ENCODE measurements around the gene TMEM109. TPM values are rescaled to one million over a fixed set of nuclear protein-coding genes. Genes with fewer than 3 reads are reported as not detected.
A peak's percentile ranks its signal among the peaks of the same experiment; 100 is the strongest.

TMEM109 gene
- total RNA-seq, 2 experiments from 2014 or later: 27.8 to 32.9 TPM

DNA sequence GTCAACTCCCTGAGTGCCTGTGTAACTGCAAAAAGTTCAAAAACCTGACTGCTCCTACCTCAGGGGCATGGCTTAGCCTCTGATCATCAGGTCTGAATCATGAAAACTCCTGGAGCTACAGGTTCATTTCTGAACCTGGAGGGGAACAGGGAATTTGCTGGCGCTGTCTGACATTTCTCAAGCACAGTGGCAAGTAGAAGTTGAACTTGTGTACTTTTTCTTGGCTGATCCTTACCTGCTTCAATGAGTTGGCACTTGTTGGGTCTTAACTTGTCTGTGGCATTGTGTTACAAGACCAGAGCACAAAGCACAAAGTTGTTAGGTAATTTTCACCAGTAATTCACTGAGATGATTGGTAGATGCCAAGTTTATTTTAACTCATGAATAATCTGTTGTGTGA, 3.3 kb downstream of the TMEM109 start:
- Mint-ChIP-seq H3K27me3 (peaks cover 10% of the 10 kb centered on the region), H3K9me3 (no peaks in the 10 kb centered on the region), H3K36me3 (ENCODE audit: low read depth) (peaks cover 57% of the 10 kb centered on the region), H3K4me3 (peak overlapping the region; percentile 67), H3K4me1 (ENCODE audit: low read depth) (peaks cover 50% of the 10 kb centered on the region), H3K27ac (no peak overlapping the region)
- CTCF ChIA-PET: no interaction called here
- Histone ChIP-seq H3K4me1 (ENCODE audit: insufficient read depth, low read length) (peaks cover 53% of the 10 kb centered on the region), H3K36me3 (ENCODE audit: insufficient read depth, low read length) (peaks cover 39% of the 10 kb centered on the region), H3K9me3 (ENCODE audit: control insufficient read depth in 1 of 2, insufficient read depth in 1 of 2, low read length in 2 of 2) (no peaks in the 10 kb centered on the region), H3K27me3 (ENCODE audit: control insufficient read depth in 1 of 2, insufficient read depth in 2 of 2, low read length in 2 of 2) (peaks cover 0 to 6% of the 10 kb centered on the region in 2 experiments), H3K4me3 (ENCODE audit: low read length) (no peak overlapping the region), H3K27ac (ENCODE audit: low read depth in 1 of 2, low read length in 2 of 2) (no peak overlapping the region)
- POLR2A ChIA-PET: no interaction called here
- intact Hi-C loops (cut with DNase I, micrococcal nuclease): loop anchor here in 1 of 2 experiments (5.0 kb wide), 1 partner anchor 35 kb away; the partner anchor contains the start of gene SLC15A3
- ATAC-seq (ENCODE audit: poor library complexity) (no peak), DNase-seq (no peak)
- TF ChIP-seq CTCF (IDR thresholded peaks at IDR 0.05): no peak

- POLR2A ChIA-PET: no interaction called here
- peaks cover 68% of the 10 kb centered on the region for H3K36me3 Mint-ChIP-seq (ENCODE audit: low read depth)
Measured at GRCh38 chr11:60918251-60918938, 4.4 kb downstream of the TMEM109 start.

DNA sequence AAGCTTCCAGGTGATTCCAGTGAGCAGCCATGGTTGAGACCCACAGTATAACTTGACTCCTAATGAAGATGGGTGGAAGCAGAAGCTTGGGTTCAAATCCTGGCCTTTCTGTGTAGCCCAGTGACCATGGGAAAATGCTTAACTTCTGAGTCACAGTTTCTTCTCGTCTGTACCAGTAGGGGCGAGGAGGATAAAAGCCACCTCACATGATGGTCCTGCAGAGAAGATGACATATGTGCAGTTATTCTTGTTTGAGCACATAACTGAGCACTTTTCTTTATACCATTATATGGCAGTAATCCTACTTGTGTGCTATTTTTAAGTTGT, 4.9 kb downstream of the TMEM109 start:
- Histone ChIP-seq H3K27me3 (ENCODE audit: control insufficient read depth in 1 of 2, insufficient read depth in 2 of 2, low read length in 2 of 2) (peaks cover 10 to 13% of the 10 kb centered on the region in 2 experiments), H3K4me1 (ENCODE audit: insufficient read depth, low read length) (peaks cover 45% of the 10 kb centered on the region), H3K36me3 (ENCODE audit: insufficient read depth, low read length) (peaks cover 53% of the 10 kb centered on the region), H3K27ac (ENCODE audit: low read depth in 1 of 2, low read length in 2 of 2) (no peak overlapping the region), H3K9me3 (ENCODE audit: control insufficient read depth in 1 of 2, insufficient read depth in 1 of 2, low read length in 2 of 2) (peaks cover 0 to 4% of the 10 kb centered on the region in 2 experiments), H3K4me3 (ENCODE audit: low read length) (no peak overlapping the region)
- H3K36me3 Mint-ChIP-seq (ENCODE audit: low read depth): peaks cover 68% of the 10 kb centered on the region
- intact Hi-C loops (cut with DNase I, micrococcal nuclease): loop anchor here in 1 of 2 experiments (5.0 kb wide), 1 partner anchor 33 kb away; the partner anchor contains the start of gene SLC15A3
- DNase-seq (no peak), ATAC-seq (ENCODE audit: poor library complexity) (no peak)
- H3K27ac Mint-ChIP-seq: no peak overlapping the region
- POLR2A ChIA-PET: no interaction called here
- H3K4me3 Mint-ChIP-seq: no peak overlapping the region
- CTCF ChIA-PET: interaction anchor here (1.2 kb wide), 1 partner anchor 13 kb away, joined by 3 read pairs; the partner anchor contains the start of gene PRPF19
- H3K4me1 Mint-ChIP-seq (ENCODE audit: low read depth): peaks cover 34% of the 10 kb centered on the region
- no peaks in the 10 kb centered on the region for H3K9me3 Mint-ChIP-seq
- TF ChIP-seq CTCF (IDR thresholded peaks at IDR 0.05): no peak
- H3K27me3 Mint-ChIP-seq: peaks cover 19% of the 10 kb centered on the region

More at GRCh38 chr11:60918251-60918938, 4.4 kb downstream of the TMEM109 start:
- peaks cover 18% of the 10 kb centered on the region for H3K27me3 Mint-ChIP-seq
- no peaks in the 10 kb centered on the region for H3K9me3 Mint-ChIP-seq
- Histone ChIP-seq H3K4me3 (ENCODE audit: low read length) (no peak overlapping the region), H3K27me3 (ENCODE audit: control insufficient read depth in 1 of 2, insufficient read depth in 2 of 2, low read length in 2 of 2) (peaks cover 5 to 8% of the 10 kb centered on the region in 2 experiments), H3K4me1 (ENCODE audit: insufficient read depth, low read length) (peaks cover 43% of the 10 kb centered on the region), H3K36me3 (ENCODE audit: insufficient read depth, low read length) (peaks cover 49% of the 10 kb centered on the region), H3K27ac (ENCODE audit: low read depth in 1 of 2, low read length in 2 of 2) (no peak overlapping the region), H3K9me3 (ENCODE audit: control insufficient read depth in 1 of 2, insufficient read depth in 1 of 2, low read length in 2 of 2) (no peaks in the 10 kb centered on the region)
- no peak for TF ChIP-seq CTCF (IDR thresholded peaks at IDR 0.05)
- CTCF ChIA-PET: interaction anchor here (0.7 to 1.2 kb wide), 2 partner anchors 12 to 68 kb away, joined by 3 read pairs; partner anchors contain the start of gene PRPF19
- no peak overlapping the region for H3K4me3 Mint-ChIP-seq
- ATAC-seq (ENCODE audit: poor library complexity) (no peak), DNase-seq (no peak)
- intact Hi-C loops (cut with DNase I, micrococcal nuclease): loop anchor here in 1 of 2 experiments (5.0 kb wide), 1 partner anchor 34 kb away; the partner anchor contains the start of gene SLC15A3
- H3K4me1 Mint-ChIP-seq (ENCODE audit: low read depth): peaks cover 39% of the 10 kb centered on the region
- H3K27ac Mint-ChIP-seq: no peak overlapping the region

Measured in CD4-positive, alpha-beta T cell (primary cell).